Measurements from ENCODE around the gene CLEC4A. TPM values are rescaled to one million over a fixed set of nuclear protein-coding genes. Genes with fewer than 3 reads are reported as not detected.
A peak's percentile ranks its signal among the peaks of the same experiment; 100 is the strongest.
"Not testable (repeated sequence)": the region's sequence is repeated elsewhere in the genome, so short reads cannot be mapped to it uniquely, and the experiment has no call there.

CLEC4A gene
- total RNA-seq, 1 experiment from 2014 or later: not detected

DNA sequence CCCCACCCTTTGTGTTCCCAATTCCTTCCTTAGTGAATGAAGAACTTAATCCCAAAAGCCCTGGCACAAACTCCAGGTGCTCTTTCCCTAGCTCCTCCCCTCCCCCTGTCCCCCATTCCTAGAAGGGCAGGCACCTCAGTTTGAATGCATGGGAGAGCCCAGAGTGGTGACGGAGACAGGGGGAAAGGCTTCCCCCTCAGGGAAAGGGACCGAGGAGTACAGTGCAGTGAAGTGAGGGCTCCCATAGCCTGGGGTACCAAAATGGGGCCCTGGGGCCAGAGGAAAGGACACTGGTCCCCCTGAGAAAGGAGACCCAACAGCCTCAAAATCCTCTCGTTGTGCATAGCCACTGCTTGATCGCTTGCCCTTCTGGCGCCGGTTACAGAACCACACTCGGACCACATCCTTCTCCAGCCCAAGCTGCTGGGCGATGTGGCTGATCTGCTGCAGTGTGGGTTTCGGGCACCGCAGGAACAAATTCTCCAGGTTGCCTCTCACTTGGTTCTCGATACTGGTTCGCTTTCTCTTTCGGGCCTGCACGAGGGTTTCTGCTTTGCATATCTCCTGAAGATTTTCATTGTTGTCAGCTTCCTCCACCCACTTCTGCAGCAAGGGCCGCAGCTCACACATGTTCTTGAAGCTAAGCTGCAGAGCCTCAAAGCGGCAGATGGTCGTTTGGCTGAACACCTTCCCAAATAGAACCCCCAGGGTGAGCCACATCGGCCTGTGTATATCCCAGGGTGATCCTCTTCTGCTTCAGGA is 10.4 kb downstream of the CLEC4A start:
- not testable (repeated sequence) for DNase-seq (ENCODE audit: extremely low read depth, low read depth)

DNA sequence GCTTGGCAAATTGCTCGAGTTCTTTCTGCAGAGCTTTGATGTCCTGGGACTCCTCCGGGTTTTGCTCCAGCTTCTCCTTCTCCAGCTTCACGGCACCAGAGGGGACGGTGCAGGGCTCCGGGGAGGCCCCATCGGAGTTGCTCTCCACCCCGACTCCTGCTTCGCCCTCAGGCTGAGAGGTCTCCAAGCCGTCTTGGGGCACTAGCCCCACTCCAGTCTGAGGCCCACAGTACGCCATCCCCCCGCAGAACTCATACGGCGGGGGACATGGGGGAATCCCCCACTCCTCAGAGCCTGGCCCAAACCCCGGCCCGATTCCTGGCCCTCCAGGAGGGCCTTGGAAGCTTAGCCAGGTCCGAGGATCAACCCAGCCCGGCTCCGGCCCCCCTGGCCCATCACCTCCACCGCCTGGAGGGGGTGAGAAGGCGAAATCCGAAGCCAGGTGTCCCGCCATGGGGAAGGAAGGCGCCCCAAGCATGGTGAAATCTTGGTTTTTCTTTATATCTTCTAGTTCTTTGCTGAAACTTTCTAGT is 11.0 kb downstream of the CLEC4A start:
- DNase-seq (ENCODE audit: extremely low read depth, low read depth): not testable (repeated sequence)

DNA sequence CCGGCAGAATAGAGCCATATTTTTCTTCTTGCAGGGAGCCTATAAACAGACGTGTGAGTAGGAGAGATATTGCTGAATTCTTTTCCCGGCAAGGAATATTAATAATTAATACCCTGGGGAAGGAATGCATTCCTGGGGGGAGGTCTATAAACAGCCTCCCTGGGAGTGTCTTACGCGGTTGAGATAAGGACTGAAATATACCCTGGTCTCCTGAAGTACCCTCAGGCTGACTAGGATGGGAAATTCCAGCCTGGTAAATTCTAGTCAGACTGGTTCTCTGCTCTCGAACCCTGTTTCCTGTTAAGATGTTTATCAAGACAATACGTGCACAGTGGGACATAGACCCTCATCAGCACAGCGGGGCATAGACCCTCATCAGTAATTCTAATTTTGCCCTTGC is 18.2 kb downstream of the CLEC4A start:
- DNase-seq (ENCODE audit: extremely low read depth, low read depth): not testable (repeated sequence)

DNA sequence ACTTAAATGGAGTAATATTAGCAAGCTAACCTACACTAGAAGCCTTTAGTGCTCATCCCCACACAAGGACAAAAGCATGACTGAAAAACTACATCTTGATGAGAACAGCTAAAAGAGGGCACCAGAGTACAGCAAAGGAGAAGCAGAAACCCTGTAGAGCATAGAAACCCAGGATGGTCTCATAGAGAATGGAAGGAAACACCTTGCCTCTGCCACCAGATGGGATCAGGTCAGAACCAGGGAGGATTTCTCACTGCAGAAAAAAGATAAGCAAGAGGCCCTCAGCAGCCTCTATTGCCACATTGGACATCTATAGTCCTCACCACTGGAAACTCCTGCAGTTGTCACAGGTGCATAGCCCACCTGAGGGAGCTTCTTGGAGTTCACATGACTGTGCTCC is 19.8 kb downstream of the CLEC4A start:
- DNase-seq (ENCODE audit: extremely low read depth, low read depth): no peak

DNA sequence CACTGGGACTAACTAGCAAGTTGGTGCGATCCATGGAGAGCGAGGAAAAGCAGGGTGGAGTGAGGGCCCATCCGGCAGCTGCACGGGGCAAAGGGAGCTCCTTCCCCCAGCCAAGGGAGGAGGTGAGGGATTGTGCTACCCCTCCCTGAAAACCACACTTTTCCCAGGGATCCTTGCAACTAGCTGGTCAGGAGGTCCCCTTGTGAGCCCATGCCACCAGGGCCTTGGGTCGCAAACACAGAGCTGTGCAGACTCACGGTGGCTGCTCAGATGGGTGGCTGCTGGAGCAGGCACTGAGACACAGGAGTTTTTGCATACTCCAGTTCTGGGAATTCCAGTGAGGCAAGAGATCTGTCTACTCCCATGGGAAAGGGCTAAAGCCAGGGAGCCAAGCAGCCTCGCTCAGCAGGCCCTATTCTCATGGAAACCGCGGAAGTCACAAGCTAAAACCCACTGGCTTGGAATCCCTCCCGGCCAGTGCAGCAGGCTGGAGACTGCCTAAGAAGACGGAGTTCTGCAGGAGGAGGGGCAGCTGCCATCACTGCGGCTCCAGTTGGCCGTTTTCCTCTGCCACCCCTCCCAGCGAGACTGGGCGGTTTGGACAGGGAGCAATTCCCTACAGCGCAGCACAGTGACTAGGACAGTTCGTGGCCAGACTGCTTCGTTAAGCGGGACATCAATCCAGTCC is 22.5 kb downstream of the CLEC4A start:
- no peak for DNase-seq (ENCODE audit: extremely low read depth, low read depth)

DNA sequence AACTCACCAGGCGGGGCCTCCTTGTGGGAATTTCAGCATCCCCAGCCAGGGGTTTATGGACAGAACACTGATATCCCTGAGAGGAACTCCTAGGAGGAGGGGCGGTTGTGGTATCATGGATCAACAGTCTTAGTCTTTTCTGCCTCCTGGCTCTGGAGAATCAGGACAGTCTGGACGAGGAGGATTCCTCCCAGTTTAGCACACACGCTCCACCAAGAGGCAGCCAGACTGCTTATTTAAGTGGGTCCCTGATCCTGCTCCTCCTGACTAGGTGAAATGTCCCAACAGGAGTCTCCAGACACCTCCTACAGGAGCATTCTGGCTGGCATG is 23.0 kb downstream of the CLEC4A start:
- DNase-seq (ENCODE audit: extremely low read depth, low read depth): no peak

DNA sequence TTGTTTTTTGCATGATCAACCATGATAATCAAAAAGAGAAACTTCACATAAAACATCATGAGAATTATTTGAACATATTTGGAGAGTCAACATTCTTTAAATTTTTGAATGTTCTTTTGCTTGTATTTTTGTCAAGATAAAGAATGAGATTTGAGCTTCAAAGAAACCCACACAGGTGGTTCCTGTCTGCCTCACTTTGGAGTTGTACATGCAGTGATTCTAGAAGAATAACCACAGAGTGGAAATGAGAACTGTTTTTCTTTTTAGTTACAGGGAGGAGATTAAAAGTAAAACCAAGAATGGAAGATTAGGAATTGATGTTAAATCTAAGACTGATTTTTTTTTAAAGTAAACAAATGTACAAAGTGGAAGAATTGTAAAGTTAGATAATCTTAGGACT is 31.1 kb downstream of the CLEC4A start:
- no peak for DNase-seq (ENCODE audit: extremely low read depth, low read depth)

DNA sequence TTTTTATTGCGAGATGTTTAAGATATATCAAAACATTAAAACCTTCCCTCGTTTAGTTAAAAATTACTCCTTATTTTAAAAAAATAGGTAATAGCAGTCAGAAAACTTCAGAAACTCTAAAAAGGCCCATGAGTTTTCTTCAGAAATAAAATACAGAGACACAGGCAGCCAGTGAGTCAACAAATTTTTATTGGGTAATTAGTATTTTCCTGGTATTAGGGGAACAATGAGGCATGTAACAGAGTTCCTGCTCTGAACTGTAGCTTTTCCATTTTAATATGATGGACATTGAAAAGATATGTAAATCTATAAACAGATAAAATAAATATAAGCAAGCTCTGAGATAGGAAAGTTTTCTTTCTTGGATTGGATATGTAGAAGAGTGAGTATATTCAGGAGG is 33.0 kb downstream of the CLEC4A start:
- no peak for DNase-seq (ENCODE audit: extremely low read depth, low read depth)

DNA sequence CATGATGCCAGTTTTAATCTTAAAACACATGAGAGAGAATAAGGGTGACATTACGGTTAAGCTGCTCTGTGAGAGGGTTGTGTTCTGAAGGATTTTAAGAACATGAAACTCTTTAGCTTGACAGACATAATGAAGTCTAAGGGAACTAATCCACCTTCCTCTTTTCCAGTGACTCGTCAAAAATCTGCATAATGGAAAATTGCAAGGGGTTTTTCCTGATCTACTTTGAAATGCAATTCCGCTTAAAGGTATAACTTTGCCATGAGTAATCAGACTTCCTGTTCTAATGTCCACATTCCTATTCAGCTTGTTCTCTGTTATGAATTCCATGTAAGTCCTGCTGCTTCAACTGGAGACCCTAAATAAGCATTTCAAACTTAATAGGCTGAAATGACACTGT is 33.4 kb downstream of the CLEC4A start, which contains the start of gene ZNF705A:
TSS of gene ZNF705A (plus strand) at position 171 of the 400 bp plus-strand sequence. CDS start 15,611 bp downstream, outside the sequence.
- no peak for DNase-seq (ENCODE audit: extremely low read depth, low read depth)

DNA sequence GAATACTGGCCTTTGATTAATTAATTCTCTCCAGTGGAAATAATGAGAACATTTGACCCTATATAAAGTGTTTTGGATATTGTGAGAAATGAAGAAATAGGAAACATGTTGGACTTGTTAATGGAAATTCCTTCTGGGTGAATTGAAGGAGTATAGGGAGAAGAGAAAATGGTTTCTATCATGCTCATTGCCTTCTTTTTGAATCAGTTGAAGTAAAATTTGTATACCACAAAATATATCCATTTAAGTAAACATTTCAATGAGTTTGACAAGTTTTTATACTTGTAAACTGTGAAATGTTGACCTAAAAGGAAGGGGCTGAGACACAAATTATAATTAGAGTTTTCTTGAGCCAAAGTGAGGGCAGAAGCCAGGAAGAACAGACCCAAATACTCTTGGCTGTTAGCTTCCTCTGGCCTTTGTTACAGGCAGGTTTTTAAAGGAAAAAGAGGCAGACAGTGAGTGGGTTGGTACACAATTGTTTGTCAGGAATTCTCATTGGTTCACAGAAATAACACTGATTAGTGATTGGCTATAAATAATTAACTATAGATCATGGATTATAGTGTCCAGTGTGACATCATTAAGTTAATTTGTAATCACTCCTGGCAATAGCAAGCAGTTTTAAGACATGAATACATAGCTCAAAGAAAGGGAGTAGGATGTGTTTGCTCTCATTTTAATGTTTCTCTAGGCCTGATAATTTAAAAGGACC is 34.2 kb downstream of the CLEC4A start:
- no peak for DNase-seq (ENCODE audit: extremely low read depth, low read depth)

DNA sequence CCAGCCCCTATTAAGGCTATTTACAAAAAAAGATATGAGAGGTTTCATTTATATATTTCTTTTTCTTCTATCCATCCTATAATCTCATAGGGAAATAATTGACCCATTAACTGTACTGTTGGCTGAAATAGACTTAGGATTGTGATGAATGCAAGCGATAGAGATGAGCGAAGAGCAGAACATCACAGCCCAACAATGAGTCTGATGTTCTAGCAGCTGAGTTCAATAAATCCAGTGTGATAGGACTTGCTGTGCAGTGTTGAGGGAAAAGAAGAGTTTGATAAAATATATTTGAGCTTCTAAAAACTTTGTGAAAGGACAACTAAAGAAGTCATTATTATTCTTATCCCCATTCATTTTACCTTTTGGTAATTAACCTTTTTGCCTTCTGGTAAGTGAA is 49.5 kb downstream of the CLEC4A start:
- not testable (repeated sequence) for DNase-seq (ENCODE audit: extremely low read depth, low read depth)

DNA sequence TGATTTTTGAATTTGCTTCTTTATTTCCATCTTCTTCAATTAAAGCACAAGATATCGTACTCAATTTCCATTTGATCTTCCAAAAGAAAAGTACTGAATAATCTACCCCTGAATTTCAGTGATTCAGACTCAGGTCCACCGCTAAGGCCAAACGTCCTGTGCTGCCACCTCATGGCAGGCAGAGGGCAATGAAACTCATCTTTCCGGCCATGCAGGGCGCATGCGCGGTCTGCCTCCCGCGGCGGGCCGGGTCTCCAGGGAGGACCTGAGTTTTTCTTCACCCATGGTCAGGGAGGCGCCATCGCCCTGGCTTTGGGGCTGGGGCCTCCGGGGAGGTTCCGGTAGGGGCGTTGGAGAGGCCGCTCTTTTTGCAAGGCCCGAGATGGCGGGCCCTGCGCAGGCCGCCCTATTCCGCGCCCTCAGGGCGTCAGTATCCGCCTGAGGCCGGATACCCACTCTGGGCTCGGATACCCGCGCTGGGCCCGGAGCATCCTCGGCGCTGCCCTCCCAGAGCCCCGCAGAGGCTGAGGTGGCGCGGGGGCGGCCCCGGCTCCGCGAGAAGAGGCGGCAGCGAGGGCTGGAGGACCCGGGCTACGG is 56.7 kb downstream of the CLEC4A start:
- DNase-seq (ENCODE audit: extremely low read depth, low read depth): peak; percentile 27

DNA sequence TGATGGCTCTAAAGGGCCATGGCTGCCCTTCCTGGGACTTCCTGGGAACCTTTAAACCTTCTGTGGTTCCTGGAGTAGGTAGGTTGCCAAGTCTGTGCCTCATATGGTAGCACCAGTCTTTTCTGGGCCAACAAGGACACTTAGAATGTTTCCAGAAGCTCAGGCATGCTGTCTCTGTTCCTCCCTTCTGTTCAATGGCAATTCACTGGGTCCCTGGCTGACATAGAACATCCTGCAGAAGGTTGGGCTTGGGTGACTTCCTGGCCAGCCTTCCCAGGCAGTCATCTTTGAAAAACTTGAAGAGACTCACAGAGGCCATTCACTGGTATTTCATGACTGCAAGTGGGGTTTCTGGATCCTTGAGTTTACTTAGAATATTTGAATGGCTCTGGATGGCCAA is 57.9 kb downstream of the CLEC4A start:
- not testable (repeated sequence) for DNase-seq (ENCODE audit: extremely low read depth, low read depth)

DNA sequence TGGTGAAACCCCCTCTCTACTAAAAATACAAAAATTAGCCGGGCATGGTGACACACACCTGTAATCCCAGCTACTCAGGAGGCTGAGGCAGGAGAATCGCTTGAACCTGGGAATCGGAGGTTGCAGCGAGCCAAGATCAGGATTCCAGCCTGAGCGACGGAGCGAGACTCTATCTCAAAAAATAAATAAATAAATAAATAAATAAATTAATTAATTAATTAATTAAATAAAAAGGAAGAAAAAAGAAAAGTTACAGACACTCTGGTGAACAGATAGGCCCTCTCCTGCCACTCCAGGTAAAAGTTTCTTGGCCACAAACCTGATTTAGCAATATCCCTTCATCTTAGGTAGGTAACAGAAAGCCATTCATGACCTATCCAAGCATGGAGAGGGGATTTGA is 59.5 kb downstream of the CLEC4A start:
- DNase-seq (ENCODE audit: extremely low read depth, low read depth): not testable (repeated sequence)

DNA sequence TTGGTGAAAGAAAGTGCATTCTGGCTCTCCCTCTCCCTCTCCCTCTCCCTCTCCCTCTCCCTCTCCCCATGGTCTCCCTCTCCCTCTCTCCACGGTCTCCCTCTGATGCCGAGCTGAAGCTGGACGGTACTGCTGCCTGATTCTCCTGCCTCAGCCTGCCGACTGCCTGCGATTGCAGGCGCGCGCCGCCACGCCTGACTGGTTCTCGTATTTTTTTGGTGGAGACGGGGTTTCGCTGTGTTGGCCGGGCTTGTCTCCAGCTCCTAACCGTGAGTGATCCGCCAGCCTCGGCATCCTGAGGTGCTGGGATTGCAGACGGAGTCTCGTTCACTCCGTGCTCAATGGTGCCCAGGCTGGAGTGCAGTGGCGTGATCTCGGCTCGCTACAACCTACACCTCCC is 59.9 kb downstream of the CLEC4A start:
- DNase-seq (ENCODE audit: extremely low read depth, low read depth): not testable (repeated sequence)

DNA sequence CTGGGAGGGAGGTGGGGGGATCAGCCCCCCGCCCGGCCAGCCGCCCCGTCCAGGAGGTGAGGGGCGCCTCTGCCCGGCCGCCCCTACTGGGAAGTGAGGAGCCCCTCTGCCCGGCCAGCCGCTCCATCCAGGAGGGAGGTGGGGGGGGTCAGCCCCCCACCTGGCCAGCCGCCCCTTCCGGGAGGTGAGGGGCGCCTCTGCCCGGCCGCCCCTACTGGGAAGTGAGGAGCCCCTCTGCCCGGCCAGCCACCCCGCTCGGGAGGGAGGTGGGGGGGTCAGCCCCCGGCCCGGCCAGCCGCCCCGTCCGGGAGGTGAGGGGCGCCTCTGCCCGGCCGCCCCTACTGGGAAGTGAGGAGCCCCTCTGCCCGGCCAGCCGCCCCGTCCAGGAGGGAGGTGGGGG is 60.8 kb downstream of the CLEC4A start:
- not testable (repeated sequence) for DNase-seq (ENCODE audit: extremely low read depth, low read depth)

DNA sequence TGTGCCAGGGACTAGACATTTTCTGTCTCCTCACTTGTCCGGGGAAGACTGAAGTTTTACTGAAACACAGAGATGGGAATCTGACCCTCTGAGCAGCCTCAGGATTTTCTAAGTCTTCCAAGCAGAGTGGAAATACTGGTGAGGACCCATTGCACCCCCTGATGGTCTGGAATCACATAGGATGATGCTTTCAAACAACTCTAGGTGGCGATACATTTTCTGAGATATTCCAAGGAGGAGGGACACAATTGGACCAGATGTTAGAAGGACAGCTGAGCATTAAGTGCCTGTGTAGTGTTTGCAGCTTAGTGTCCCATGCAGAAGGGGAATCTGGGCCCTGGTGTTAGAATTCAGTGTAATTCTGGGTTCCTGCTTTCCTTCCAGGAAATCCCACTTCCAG is 64.7 kb downstream of the CLEC4A start:
- not testable (repeated sequence) for DNase-seq (ENCODE audit: extremely low read depth, low read depth)

Data from NCI-H460 (cell line).